NK-92 (cell line): Measurements from ENCODE around the gene ZXDC.

ENCODE experiments used
- DNase-seq: peaks from one replicate; lab custom pipeline; 2025; ENCODE audit not compliant: unreplicated experiment; lab: John Stamatoyannopoulos, UW

The ZXDC gene

DNA sequence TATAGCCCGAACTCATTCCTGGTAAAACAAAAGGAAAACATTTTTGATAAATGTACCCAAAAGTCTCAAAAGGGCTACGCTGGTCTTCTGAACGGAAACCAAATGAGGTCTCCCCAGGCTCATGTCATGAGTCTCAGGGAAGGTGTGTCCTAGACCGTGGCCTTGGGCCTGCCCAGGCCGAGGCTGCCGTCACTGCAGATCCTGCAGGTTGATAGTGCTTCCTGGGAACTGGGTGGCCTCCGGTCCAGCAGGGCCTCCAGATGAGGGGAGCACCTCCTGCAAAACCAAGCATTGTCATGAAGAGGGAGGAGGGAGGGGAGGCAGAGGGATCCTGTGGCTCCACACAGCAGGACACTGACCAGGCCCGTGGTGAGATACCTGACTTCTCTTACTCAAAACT, 37.5 kb downstream of the ZXDC start:
- no peak for DNase-seq

DNA sequence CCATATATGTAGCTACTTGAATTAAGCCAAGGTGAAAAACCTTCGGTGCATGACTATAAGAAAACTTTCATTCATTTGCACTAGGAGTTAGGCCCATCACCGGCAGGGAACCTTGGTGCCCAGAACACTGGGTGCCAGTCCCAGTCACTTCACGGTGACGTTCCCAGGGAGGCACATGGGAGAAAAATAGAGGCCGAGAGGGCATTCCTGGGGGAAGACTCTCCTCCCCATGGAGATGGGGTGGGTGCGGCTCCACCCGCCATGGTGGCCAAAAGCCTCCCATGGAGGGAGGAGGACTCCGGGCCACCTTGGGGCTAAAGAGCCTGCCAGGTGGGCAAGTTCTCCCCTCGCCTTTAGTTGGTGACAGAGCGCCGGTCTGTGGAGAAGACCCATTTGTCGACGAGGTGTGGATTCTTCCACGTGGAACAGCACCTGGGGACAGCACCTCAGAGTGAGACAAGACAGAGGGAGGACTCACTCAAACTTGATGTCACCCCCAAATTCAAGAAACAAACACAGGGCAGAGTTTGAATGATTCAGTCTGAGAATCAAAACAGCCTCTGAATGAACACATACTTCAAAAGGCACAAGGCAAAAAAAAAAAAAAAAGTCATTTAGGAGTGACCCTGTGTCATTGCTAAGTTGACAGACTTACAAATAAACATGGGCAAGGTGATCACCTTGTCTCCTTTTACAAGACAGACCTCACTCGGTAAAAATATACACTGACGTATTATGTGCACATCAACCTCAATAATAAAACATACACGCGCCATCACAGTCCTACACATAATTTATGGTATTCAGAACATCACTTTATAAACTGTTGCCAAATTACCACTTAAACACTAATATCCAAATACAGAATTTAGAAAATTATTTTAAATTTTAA, 38.6 kb downstream of the ZXDC start:
- DNase-seq = no peak

DNA sequence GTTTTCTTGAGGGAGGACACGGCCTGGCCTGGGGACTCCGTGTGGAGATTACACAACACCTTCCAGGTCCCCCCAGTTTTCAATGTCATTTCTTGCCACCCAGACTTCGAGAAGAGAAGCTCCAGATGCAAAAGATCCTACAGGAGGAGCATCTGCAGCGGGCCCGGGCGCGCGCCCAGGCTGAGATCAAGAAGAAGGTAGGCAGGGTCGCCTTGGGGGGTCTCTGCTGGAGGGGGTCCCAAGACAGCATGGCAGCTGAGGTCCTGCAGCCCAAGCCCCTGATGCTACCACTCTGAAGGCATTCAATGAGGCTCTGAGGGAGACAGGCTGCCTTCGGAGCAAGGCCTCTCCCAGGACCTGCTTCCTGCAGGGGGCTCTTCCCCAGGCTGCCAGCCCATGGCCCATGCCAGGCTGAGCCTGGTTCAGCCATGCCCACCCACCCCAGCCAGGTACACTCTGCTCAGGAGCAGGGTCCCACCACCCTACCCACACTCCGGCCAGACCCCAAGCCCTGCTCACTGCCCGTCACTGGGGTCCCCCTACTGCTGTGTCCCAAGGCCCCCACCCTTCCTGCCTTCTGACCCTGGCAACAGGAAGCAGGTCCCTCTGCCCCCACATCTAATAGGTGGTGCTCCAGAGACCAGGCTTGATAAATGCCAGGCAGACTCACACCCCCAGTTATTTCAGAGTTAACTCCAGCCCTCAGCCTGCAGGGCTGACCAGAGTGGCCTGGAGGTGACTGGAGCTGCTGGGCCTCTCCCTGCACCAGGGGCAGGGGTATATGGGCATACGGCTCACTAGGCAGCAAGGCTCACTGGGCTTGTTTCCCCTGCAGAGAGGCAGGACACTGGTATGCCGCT, 40.0 kb downstream of the ZXDC start:
- DNase-seq = no peak

DNA sequence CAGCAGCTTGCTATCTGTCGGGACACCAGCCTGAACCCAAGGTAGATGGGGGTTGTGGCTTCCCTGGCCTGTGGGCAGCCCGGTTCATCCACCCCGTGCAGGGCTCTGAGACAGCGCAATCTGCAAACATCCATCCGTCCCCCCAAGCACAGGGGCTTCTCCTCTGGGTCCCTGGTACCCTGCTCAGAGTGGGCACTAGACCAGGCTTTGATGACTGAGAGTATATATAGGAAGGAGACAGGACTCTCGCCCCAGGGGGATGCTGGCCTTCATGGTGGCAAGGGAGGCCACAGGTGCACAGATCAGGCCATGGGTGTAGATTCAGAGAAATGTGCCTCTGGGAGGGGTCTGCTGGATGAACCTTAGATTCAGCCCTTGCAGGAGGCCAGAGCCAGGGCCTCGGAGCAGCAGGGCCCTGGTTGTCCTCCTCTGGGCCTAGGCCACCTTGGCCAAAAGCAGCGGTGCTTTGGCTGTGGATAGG, 40.7 kb downstream of the ZXDC start:
- no peak for DNase-seq

DNA sequence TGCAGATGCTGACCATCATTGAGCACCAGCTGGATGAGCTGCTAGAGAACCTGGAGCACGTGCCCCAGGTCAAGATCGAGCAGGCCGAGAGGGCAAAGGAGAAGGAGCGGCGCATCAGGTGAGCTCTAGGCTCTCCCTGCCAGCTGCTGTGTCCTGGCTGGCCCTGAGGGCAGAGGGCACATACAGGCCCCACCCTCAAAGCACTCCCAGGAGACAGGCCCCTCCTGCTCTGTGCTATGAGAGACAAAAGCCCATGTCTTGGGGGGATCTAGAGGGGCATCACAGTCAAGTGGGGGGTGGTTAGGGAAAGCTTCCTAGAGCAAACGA, 41.5 kb downstream of the ZXDC start:
- no peak for DNase-seq

DNA sequence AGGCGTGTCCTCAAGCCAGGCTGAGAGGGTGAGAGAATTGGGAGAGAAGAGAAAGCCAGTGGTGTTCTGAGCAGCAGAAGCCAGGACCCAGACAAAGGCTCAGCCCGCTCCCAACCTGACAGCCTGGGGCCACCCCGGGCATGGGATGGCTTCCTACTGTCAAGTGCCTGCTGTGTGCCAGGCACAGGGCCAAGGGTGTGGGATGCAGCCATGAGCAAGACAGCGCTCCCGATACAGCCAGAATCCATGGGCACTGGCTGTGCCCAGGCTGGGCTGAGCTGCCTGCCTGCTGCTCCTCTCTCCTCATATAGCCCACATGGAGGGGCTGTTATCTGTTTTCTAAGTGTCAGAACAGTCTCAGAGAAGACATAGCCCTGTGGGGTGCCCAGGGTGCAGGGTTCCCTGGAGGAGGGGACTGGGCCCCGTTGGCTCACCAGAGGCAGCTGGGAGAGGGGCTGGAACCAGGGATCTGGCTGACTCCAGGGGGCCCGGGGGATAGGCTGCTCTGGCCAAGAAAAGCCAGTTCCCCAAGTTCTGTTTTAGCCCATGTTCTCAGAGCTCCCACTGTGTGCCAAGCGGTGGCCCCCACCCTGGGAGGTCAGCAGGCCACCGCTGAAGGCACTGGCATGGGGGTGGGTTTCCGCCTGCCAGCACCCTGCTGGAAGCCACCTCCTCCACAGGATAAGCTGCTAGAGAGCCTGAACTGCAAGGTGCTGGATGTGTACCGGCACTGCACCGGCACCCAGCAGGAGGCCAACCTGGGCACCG, 42.0 kb downstream of the ZXDC start:
- DNase-seq = no peak

DNA sequence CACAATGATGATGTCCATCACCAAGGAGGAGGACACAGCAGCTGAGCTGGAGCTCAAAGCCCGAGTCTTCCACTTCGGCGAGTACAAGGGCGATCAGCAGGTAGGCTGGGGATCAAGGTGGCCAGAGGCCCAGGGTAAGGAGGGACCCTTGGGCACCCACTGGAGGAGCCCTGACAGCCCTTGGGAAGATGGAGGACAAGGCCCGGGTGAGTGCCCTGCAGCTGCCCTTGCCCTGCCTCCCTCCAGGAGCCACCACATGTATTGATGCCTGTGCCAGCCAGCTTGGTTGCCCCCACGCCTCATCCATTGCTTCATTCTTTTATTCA, 42.6 kb downstream of the ZXDC start:
- DNase-seq = no peak

DNA sequence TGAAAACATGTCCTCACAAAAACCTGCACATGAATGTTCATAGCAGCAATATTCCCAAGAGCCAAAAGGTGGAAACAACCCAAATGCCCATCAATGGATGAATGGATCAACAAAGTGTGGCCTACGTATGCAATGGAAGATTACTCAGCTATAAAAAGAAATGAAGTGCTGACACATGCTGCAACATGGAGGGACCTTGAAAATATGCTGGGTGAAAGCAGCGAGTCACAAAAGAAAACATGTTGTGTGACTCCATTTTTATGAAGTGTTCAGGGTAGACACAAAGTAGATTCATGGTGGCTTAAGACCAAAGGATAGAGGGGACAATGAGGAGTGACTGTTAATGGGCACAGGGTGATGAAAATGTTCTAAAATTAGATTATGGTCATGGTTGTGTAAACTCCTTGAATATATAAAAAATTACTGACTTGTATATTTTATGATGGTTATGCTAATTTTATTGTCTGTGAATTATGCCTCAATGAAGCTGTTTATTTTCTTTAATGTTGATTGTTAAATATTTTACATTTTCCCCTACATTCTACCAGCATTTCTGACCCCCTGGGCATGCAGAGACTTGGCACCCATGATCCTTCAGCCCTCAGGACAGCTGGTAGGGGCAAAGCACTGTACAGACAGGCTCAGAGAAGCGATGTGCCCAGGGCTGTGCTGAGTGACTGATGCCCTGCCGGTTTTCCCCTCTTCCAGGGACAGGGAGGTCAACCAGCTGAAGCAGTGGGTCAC, 43.2 kb downstream of the ZXDC start:
- no peak for DNase-seq

DNA sequence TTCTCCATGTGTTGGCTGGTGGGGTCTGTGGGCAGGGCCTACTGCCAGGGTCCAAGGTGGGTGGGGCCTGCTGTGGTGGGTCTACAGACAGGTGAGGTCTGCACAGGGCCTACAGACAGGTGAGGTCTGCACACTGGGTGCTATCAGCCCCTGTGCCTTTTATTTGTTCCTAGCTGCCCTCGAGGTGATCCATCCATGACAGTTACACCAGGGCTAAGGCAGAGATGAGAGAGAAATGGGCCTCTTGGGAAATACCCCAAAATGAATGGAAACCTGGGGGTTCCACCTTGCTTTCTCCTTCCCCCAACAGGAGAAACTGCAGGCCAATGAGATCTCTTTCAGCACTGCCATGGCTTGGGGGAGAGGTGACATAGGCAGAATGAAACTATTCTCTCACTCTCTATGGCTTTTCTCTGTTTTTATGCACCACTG, 44.6 kb downstream of the ZXDC start:
- no peak for DNase-seq

DNA sequence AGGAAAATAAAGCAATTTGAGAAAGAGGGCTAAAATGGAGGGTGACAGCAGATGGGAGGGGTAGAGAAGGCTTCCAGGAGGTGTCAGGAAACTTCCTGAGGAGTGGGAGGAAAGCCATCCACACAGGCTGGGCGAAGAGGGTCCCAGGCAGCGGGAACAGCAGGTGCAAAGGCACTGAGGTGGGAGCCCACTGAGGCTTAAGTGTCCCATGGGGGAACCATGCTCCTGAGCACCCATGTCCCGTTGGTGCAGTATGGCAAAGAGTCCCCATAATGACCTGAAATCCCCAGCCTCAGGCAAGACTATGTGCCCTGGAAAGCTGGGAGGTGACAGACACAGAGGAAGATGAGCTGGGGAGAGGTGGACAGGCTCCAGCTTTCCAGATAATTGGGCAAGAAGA, 50.9 kb downstream of the ZXDC start:
- DNase-seq = no peak

DNA sequence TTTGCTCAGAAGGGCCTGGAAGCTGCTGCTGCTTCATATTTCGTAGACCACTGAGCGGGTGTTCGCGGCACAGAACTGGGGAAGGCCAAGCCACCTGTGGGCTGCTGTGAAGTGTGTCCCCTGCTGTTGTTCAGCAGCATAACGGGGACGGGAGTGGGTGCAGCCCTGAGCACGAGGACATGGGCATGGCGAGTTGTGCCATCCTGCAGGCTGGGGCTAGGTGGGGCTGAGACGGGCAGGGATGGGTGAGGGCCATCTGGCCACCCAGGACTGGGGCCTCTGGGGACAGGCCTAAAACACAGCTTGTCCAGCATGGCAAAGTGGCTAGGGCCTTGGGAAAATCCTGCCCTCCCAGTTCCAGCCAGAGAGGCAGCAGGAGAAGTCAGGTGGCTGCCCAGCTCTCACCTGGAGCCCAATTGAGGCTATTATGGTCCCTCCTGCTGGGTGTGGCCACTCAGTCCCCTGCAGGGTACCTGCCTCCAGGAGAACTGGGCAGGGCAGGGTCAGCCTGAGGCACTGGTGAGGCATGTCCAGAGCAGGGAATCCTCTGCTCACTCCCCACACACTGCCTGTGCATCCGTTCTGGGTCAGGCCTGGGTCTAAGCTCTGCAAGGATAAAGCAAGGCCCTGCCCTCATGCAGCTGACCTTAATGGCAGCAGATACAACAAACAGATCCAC, 51.5 kb downstream of the ZXDC start:
- no peak for DNase-seq

DNA sequence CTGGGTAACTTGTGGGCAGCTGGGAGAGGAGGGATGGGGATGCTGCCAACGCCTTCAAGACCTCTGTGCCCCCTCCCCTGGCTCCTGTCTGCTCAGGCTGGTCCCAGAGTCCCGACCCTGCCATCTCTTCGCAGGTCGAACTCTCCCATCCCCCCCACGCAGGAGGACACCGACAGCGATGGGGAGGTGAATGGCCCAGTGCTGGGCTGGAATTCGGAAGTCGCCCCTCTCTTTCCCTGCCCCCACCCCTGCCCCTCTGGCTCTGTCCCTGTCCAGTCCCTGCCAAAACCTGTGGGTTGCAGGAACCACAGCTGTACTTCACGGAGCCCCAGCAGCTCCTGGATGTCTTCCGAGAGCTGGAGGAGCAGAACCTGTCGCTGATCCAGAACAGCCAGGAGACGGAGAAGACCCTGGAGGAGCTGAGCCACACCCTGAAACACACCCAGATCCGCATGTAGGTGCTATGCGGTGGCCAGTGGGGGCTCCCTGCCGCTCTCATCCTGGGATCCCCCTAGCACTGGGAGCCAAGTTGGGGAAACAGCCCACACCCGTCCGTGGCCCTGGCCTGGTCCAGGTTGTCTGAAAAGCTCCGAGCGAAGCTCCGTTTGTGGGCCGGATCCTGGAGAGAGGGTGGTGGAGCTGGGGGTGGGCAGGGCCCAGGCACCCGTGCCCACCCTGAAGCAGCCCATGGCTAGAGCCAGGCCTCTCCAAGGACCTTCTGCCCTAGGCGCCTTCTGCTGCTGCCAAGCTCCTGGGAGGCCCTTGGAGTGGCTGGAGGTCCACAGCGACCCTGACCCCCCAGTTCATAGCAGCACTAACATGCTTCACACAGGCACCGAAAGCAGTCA, 52.3 kb downstream of the ZXDC start:
- DNase-seq = no peak

DNA sequence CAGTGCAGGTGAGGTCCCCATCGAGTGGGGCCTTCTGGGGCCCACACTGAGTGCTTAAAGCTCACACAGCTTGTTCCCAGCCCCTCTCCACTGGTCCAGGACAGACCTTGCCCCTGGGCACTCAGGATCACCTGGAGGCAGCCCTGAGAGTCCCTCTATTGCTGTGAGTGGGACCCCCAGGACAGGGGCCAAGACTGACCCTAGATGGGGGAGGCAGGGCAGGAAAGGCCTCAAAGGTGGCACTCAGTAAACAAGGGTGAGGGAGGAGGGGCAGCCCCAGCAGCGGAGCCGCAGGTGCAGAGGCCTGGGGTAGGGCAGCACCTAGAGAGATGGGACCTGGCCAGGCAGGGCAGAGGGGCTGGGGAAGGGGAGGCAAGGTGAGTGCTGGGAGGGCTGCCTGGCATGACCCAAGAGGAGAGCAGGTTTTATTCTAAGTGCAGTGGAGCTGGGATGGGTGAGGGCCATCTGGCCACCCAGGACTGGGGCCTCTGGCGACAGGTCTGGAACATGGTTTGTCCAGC, 53.1 kb downstream of the ZXDC start:
- no peak for DNase-seq

DNA sequence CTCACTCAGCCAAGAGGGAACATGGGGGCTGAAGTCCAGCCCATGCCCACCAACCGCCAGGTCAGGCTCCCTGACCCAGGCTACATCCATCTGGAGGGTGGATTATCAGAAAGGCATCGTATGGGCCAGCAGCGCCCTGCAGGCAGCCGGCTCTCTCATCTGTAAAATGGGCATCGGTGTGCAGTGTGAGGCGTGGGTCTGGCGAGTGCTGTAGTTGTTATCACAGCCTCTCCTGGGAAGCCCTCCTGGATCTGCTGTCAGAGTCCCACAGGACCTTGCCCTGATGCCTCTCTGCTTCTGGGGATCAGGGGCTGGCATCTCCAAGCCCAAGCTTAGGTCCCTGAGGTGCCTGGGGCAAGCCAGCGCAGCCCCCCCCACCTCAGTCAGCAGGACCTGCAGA, 53.6 kb downstream of the ZXDC start:
- no peak for DNase-seq

DNA sequence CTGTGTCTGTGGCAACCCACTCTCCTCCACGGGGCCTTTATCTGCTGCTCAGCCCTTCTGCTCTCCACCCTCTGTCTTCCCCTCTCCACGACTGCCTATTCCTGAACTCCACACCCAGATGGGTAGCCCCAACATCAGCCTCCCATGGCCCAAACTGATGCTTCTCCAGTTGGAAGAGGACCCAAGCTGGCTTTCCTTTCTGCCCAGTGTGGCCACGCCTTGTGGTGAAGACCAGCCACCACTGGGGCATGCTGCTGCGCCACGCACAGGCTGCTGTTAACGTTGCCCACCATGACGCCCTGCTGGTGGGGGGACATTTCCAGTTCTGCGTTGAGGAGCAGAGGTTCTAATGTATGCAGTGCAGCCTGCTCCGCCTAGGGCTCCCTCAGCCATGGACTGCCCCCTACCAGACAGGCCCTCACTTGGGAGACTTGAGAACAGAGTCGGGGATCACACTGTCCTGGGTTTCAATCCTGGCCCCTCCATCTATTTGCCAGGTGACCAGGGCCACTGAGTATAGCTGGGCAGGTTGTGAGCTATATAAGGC, 54.0 kb downstream of the ZXDC start:
- no peak for DNase-seq

DNA sequence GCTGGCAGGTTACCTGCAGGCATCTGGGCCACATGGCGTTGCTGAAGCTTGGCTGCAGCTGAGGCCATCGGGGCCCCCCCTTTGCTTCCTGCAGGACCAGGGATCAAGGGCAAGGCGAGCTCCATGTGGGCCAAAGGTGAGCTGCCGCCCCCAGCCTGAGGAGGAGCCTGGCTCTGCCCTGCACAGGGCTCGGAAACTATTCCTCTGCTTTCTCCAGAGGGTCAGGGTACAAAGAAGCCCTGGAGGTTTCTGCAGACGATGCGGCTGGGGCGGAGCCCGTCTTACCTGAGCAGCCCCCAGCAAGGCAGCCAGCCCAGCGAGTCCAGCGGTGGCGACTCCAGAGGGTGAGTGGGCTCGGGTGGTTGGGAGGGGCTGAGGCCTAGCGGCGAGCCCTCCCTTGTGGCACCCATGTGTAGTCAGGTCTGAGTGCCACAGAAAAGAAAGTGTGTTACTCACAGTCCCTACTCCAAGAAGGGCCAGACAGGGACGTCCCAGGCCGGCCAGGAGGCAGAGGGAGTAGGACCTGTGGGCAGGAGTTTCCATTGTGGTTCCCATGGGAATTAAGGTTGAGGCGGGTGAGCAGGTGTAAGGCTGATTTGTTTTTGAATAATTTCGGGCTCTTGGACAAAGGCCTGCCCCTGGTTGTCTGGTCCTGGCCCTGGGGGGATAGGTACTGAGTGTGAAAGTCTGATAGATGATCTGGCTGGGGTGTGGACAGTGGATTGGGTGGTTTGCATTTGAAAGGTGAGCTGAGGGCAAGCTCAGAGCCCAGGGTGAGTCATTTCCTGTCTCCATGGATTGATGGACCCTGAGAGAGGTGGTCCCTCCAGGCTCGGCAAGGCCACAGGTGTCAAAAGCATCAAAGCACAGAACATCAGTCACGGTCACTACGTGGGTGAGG, 55.6 kb downstream of the ZXDC start:
- DNase-seq = no peak

DNA sequence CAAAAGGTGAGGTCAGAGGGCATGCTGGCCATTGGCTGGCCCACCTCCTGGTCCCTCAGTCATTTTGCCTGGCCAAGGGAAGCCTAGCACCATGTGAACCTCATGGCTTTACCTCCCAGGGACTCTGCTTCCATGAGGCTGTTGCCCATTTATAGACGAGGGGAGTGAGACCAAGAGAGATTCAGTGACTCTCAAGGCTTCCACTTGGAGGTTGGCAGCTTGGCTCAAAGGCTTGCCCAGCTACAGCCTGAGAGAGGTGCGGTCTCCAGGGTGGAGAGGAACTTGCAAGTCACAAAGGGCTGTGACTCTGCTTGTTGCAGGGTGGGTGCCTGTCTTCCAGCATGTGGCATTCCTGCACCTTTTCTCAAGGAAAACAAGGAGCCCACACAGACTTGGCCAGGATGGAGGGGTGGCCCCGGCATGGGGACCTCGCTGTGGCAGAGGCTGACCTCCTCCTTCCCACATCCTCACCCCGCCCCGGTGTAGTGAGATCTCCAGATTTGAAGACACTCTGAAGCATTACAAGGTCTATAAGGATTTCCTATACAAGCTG, 56.5 kb downstream of the ZXDC start:
- no peak for DNase-seq
